ENCODE data around the gene PDE1A. TPM values are rescaled to one million over a fixed set of nuclear protein-coding genes. Genes with fewer than 3 reads are reported as not detected.

The PDE1A gene
- total and polyA plus RNA-seq, 10 of the 15 experiments (the other 5 are each of a cell fraction or from before 2014, with no cell fraction given), result 1.1 TPM; not detected in 9

- RAD21 ChIA-PET (ENCODE audit: unreplicated experiment), result no interaction called here
- BruUV-seq (replicated peaks), result no TSS peak
- Histone ChIP-seq H3K27me3 (replicated peaks in 1 of 2; ENCODE audit: control insufficient read depth in 2 of 2, insufficient read depth in 2 of 2, low read length in 1 of 2) (0 out of 4 replicates have a peak, but pooled peaks cover 0 to 2% of the 10 kb centered on the region in 2 experiments), H3K4me2 (ENCODE audit: control insufficient read depth, insufficient read depth) (no peak overlapping the region), H3K4me3 (no peak overlapping the region), H3K9me3 (replicated peaks; ENCODE audit: control insufficient read depth, insufficient read depth, low read length) (no peaks in the 10 kb centered on the region), H2AFZ (ENCODE audit: control insufficient read depth, low read depth, low read length) (no peak overlapping the region), H3K4me1 (ENCODE audit: control insufficient read depth, insufficient read depth, low read length) (no peaks in the 10 kb centered on the region), H4K20me1 (ENCODE audit: control insufficient read depth, insufficient read depth) (no peaks in the 10 kb centered on the region), H3K9ac (ENCODE audit: control insufficient read depth, insufficient read depth, low read length) (no peak overlapping the region), H3K79me2 (ENCODE audit: control insufficient read depth, insufficient read depth, low read length) (no peaks in the 10 kb centered on the region), H3K36me3 (ENCODE audit: control insufficient read depth in 2 of 2, insufficient read depth in 2 of 2, low read length in 1 of 2) (no peaks in the 10 kb centered on the region), H3K27ac (ENCODE audit: control insufficient read depth, insufficient read depth) (no peak overlapping the region)
- SMC1A ChIA-PET (ENCODE audit: uncharacterized antibody, unreplicated experiment), result interaction anchor here (1.4 kb wide), 1 partner anchor 13 kb away, joined by 3 read pairs; no protein-coding TSS in a partner anchor
- CTCF ChIA-PET, result no interaction called here
- TF ChIP-seq MEF2A (IDR thresholded peaks at IDR 0.05; ENCODE audit: insufficient read depth, low read depth, low read length), result no peak
- TF ChIP-seq ATF2 (IDR thresholded peaks at IDR 0.05; ENCODE audit: low read length), result no peak
- TF ChIP-seq FOXM1 (IDR thresholded peaks at IDR 0.05; ENCODE audit: low read depth, low read length), result no peak
- TF ChIP-seq ZNF592 (IDR thresholded peaks at IDR 0.05), result no peak
- no peak for TF ChIP-seq RBBP5 (conservative IDR thresholded peaks at IDR 0.05)
- TF ChIP-seq ZNF217 (IDR thresholded peaks at IDR 0.05), result no peak
- TF ChIP-seq ATF3 (IDR thresholded peaks at IDR 0.05; ENCODE audit: borderline replicate concordance, extremely low read depth, low read depth, low read length), result no peak
- no peak for TF ChIP-seq FOS (IDR thresholded peaks at IDR 0.05; ENCODE audit: borderline replicate concordance, extremely low read depth, insufficient read length)
- no peak for TF ChIP-seq POLR2AphosphoS5 (IDR thresholded peaks at IDR 0.05; ENCODE audit: low read length)
- TF ChIP-seq KLF5 (IDR thresholded peaks at IDR 0.05; ENCODE audit: partially characterized antibody), result no peak
- no peak for TF ChIP-seq KDM1A (IDR thresholded peaks at IDR 0.05; ENCODE audit: borderline replicate concordance)
- no peak for TF ChIP-seq MEF2B (IDR thresholded peaks at IDR 0.05; ENCODE audit: partially characterized antibody, poor library complexity, severe bottlenecking)
- no peak for TF ChIP-seq SUZ12 (IDR thresholded peaks at IDR 0.05; ENCODE audit: unreplicated experiment)
- TF ChIP-seq NFIC (IDR thresholded peaks at IDR 0.05; ENCODE audit: low read depth, low read length), result no peak
- TF ChIP-seq RB1 (IDR thresholded peaks at IDR 0.05; ENCODE audit: borderline replicate concordance), result no peak
- no peak for TF ChIP-seq TAF1 (IDR thresholded peaks at IDR 0.05; ENCODE audit: borderline replicate concordance, low read depth, low read length)
- no peak for TF ChIP-seq HDAC2 (IDR thresholded peaks at IDR 0.05)
- TF ChIP-seq RAD51 (IDR thresholded peaks at IDR 0.05), result no peak
- no peak for TF ChIP-seq SUPT20H (IDR thresholded peaks at IDR 0.05; ENCODE audit: borderline replicate concordance, control insufficient read depth, low read depth, low read length)
- FAIRE-seq (no peak), DNase-seq (ENCODE audit: low read depth, low spot score) (no peak), ATAC-seq (no peak)
- in situ Hi-C loops (cut with MboI), result no loop called here
- WGBS (ENCODE audit: insufficient coverage, insufficient replicate concordance, low lambda C conversion rate, missing lambda C conversion rate), result 1% methylated on average over 3 of the region's 3 CpGs
- POLR2A ChIA-PET, result no interaction called here
- intact Hi-C loops (cut with micrococcal nuclease; ENCODE audit: unreplicated experiment), result no loop called here
Measured at GRCh38 chr2:182281276-182281675, 145.6 kb downstream of the PDE1A start.

All from GM12878 (cell line).